Stimulated activated effector memory CD8-positive, alpha-beta T cell treated with anti-CD3 and anti-CD28 coated beads, Interleukin-12 subunit alpha, Interleukin-12 subunit beta, amount 100 ng/mL, for 72 hours (primary cell): ENCODE results near the gene UBE2A.

Source experiments
- ATAC-seq: fragments of 150-1000 bp; cut with Tn5 transposase; 2 replicates; pipeline ENCODE4 v1.10.0; 2021
- DNase-seq, 2 donors: peaks; one replicate each; pipeline ENCODE4 v3.0.0; 2021 to 2022; ENCODE audit warnings: low spot score in 2 of 2
- H3K27ac Mint-ChIP-seq: one replicate; pipeline ENCODE4 v1.8.0; 2022; ENCODE audit warnings: mild to moderate bottlenecking, mixed read lengths
- H3K36me3 Mint-ChIP-seq: one replicate; pipeline ENCODE4 v1.8.0; 2022; ENCODE audit warnings: mild to moderate bottlenecking, mixed read lengths
- H3K4me1 Mint-ChIP-seq: one replicate; pipeline ENCODE4 v1.8.0; 2022; ENCODE audit warnings: mixed read lengths
- H3K4me3 Mint-ChIP-seq: one replicate; pipeline ENCODE4 v1.8.0; 2022; ENCODE audit warnings: mild to moderate bottlenecking, mixed read lengths
- H3K9me3 Mint-ChIP-seq: one replicate; pipeline ENCODE4 v1.8.0; 2022; ENCODE audit warnings: mixed read lengths

UBE2A gene

DNA sequence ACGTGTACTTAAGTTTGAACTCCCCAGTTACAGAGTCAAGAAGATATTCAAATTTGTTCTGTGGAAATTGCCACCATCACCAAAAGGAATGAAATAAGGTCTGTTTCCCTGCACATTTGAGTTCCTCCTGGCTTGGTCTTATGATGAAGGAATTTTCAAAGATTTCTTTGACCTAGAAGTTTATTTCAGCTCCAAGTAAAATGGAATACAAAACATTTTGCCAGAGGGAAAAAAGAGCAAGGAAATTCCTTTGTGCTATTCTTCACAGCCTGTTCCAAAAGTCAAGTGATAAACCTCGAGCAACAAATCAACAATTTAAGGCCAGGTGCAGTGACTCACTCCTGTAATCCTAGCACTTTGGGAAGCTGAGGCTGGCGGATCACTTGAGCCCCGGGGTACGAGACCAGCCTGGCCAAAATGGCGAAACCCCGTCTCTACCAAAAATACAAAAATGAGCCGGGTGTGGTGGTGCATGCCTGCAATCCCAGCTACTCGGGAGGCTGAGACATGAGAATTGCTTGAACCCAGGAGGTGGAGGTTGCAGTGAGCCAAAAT is 28.4 kb downstream of the UBE2A start:
- H3K36me3 Mint-ChIP-seq = peaks cover 71% of the 10 kb centered on the region
- no peak for ATAC-seq
- H3K4me3 Mint-ChIP-seq = no peak overlapping the region
- no peak overlapping the region for H3K27ac Mint-ChIP-seq
- no peaks in the 10 kb centered on the region for H3K9me3 Mint-ChIP-seq
- no peak for DNase-seq
- peaks cover 25% of the 10 kb centered on the region for H3K4me1 Mint-ChIP-seq

DNA sequence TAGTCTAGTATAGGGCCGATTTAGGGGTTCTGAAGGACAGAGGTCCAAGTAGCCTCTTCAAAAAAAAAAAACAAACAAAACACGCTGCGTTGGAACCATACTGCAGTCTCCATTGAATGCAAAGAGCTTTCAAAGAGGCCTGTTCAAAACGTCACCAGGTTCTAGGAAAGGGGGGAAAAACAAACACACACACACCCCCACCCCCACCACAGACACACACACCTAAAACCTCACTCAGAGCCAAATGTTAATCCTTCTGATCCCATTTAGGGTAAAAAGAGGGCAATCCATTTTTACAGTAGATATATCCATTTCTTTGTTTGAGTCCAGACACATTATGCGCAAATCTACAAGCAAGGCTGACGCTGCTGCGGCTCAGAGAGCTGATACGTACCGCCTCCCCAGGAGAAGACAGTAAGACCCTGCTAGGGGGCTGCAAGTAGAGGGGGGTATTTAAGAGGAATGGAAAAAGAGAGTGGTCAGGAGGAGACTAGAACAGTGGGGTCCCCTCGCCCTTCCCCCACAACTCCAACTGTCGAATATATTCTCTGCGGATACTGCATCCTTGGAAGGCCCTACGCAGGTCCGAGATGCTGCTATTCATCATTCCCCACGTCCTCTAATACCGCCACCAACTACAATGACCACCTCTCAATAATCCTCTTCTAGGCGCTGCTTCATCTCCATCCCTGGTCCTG is 30.6 kb downstream of the UBE2A start:
- ATAC-seq (no peak), DNase-seq (no peak)
- Mint-ChIP-seq H3K9me3 (no peaks in the 10 kb centered on the region), H3K4me1 (peaks cover 25% of the 10 kb centered on the region), H3K27ac (peak overlapping the region; percentile 95), H3K4me3 (peak overlapping the region; percentile 90), H3K36me3 (peaks cover 60% of the 10 kb centered on the region)

DNA sequence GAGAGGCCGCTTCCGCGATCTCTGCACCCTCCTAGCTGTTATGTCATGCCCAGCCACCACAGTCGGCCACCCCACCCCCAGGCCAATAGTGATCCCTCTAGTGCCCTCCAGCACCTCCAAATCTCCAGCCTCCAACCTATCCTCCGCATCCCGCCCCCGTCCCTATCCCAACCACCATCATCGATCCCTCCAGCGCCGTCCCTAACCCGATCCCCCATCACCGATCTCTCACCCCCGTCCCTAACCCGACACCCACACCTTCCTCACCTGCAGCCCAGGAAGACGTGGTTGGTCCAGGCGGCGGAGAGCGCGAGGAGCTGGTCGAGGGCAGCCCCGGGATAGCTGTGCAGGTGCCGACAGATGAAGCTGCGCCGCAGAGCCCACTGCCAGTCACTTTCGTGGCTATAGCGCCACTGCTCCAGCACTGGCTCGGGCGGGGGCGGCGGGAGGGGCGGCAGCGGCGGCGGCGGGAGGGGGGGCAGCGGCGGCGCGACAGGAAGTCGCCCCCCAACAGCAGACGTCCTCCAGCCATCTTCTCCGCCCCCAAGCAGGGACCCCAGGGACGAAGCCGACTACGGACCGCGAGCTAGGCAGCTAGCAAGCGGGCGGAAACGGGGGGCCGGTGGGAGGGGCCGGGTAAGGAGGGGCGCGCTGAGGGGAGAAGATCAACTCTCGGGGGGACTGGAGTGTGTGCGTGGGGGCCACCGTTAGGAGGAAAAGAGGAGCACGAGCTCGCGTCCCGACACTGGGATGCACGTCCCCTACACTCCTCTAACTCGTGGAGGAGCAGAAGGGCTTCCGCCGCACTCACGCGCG is 31.3 kb downstream of the UBE2A start:
- peak; percentile 78 for ATAC-seq
- Mint-ChIP-seq H3K4me3 (peak overlapping the region; percentile 90), H3K4me1 (peaks cover 25% of the 10 kb centered on the region), H3K9me3 (no peaks in the 10 kb centered on the region), H3K27ac (peak overlapping the region; percentile 95), H3K36me3 (peaks cover 52% of the 10 kb centered on the region)
- DNase-seq = peak; percentile 3 to 61

DNA sequence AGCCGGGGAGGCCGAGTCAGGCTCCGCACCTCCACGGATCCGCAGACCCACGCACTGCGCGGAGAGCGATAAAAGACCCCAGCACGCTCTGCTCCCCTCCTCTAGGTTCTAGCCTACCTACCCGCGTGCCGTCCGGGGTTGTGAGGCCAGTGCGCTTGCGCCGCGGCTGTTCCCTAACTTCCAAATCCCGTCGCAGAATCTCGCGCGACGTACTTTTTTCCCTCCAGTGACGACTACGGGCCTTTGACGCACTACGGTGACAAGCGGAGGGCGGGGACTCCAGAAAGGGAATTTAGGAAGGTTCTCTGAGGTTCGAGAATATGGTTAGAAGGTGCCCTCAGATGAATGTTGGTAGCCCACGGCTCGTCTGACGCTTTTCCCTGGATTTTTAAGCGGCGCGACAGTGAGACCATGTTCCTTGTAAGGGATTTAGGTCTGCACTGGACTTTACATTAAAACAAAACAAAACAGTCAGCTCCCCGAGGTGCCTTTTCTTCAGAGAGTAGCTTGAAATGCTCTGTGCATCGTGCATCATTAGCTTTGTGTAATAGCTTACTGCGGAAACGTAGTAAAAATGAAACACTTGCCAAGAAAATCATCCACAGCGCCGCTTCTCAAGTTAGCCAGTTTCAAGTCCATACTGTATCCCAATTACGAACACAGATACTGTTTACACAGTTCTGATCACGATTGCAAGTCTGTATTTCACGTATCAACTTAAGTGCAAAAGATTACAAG is 32.1 kb downstream of the UBE2A start, which contains the start of gene NKRF:
Gene NKRF (minus strand): TSS at position 145 of the 738 bp plus-strand sequence.
- Mint-ChIP-seq H3K4me3 (peak within 1 kb of the TSS; percentile 90), H3K4me1 (peaks cover 25% of the 10 kb centered on the region), H3K9me3 (no peaks in the 10 kb centered on the region), H3K27ac (peak within 1 kb of the TSS; percentile 95), H3K36me3 (peaks cover 45% of the 10 kb centered on the region)
- ATAC-seq (peak; percentile 91), DNase-seq (peak; percentile 77 to 92)

DNA sequence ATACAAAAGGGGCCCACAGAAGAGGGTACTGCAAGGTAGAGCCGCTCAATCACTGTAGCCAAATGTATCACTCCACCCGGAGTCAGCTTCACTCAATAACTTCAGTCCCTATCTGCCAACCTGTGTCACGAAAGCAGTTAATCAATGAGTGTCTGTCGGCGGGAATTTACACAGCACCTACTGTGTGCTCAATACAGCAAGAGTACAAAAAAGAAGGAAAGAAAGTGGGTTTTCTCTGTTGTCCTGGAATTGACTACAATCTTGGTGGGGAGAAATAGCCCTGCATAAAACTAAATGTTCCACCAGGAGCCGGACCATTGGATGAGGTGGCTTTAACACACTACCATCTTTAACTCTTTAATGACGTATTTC is 32.6 kb downstream of the UBE2A start:
- peak overlapping the region; percentile 90 for H3K4me3 Mint-ChIP-seq

DNA sequence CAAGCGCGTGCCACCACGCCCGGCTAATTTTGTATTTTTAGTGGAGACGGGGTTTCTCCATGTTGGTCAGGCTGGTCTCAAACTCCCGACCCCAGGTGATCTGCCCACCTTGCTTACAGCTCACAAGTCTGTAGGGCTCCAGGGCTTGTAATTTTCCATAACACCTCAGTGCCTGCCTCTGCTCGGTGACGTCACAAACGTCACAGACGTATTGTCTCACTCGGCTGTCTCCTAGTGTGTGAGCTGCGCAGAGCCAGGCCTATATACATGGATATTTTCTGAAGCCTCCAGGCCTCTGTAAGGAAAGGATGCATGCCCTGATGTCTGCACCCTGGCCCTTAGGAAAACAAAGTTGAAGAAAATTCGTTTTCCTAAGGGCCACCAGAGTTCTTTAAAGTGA is 40.4 kb downstream of the UBE2A start:
- DNase-seq = no peak
- H3K4me1 Mint-ChIP-seq = no peaks in the 10 kb centered on the region
- no peak overlapping the region for H3K27ac Mint-ChIP-seq
- H3K9me3 Mint-ChIP-seq = no peaks in the 10 kb centered on the region
- H3K4me3 Mint-ChIP-seq = no peak overlapping the region
- ATAC-seq = no peak
- peaks cover 39% of the 10 kb centered on the region for H3K36me3 Mint-ChIP-seq

More for the DNA sequence above, 32.6 kb downstream of the UBE2A start:
- ATAC-seq = no peak
- DNase-seq = no peak
- Mint-ChIP-seq H3K36me3 (peaks cover 39% of the 10 kb centered on the region), H3K27ac (peak overlapping the region; percentile 95), H3K9me3 (no peaks in the 10 kb centered on the region), H3K4me1 (peaks cover 25% of the 10 kb centered on the region)

DNA sequence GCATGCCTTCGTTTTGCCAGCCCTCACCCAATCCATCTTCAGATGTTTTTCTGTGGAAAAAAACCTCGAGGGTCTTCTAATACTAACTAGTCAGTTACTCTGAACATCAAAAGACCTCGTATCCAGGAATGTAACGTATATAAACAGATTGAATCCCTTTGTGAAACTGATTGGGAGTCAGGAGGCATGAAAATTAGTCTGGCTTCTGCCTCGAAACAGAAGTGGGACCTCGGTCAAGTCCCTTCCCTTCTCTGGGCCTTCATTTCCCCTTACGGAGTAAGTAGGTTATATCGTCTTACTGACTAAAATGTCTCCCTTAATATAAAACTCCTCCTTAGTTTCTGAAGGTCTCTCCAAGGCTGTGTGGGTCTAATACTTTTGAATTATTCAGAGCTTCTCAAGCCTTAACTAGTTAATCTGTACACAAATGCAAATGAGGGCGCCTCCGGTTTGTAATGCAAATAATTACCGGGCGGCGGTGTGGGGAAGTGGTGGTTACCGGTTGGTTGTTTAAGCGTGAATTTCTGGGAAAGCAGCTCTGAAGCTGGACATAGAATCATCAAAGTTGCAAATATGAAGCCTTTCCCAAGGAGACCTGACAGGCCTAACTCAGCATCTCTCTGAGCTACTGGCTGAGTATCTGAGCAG is 43.3 kb downstream of the UBE2A start:
- no peaks in the 10 kb centered on the region for H3K9me3 Mint-ChIP-seq
- no peaks in the 10 kb centered on the region for H3K4me1 Mint-ChIP-seq
- peaks cover 61% of the 10 kb centered on the region for H3K36me3 Mint-ChIP-seq
- DNase-seq (no peak), ATAC-seq (no peak)
- H3K27ac Mint-ChIP-seq = no peak overlapping the region
- H3K4me3 Mint-ChIP-seq = no peak overlapping the region

DNA sequence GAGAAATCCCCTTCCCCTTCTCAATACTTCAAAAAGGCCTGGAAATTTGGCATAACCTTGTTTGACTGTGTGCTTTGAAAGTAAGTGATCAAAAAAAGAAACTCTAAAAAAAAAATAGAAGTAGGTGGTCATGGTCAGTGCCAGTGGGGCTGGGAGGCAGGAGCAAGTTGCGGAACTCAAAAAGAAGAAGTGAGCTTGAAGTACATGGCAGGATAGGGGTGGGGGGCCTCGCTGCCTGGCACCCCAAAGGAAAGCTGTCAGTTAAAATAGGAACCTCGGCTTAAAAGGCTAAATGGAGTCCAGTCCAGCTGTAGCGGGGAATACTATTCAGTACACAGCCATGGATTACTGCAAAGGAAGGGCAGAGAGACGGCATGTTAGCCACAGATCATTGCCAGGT is 44.1 kb downstream of the UBE2A start:
- DNase-seq = no peak
- Mint-ChIP-seq H3K4me3 (no peak overlapping the region), H3K27ac (no peak overlapping the region), H3K9me3 (no peaks in the 10 kb centered on the region), H3K4me1 (no peaks in the 10 kb centered on the region), H3K36me3 (peaks cover 62% of the 10 kb centered on the region)
- ATAC-seq = no peak

DNA sequence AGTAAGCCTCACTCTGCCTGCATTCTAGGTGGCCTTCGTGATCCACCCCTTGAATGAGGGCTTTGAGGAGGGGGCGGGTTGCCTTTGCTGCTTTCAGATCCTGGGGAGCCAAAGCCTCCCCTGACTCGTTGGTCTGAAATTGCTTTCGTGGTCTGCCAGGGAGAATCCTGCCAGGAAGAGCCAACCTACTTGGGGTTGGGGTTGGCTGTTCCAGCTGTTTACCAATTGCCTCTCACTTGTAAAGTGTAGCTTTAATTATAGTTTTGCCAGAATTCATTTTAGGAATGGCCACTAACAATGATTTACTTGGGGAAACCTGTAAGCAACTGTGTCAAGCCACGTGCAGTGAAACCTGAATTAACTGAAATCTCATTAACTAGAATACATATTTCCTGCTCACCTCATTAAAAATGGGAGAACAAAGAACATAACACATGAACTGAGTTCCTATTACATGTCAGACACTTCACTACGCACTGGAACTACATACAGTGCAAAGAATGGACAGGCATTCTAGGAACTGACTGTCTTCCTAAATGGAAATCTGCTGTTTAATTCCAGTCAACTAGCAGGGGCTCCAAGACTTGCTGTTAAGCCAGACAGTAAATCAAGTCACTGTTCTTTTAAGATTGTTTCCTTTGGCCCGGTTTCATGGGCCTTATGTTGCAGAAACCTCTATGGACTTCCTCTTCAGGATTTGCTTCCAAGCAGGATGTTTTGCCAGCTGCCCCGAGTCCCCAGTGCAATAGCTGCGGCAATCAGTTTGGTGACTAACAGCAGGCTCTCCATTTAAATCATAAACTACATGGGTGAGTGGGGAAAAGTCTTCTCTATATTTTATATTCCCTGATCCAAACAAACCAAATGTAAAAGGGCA is 48.2 kb downstream of the UBE2A start:
- Mint-ChIP-seq H3K4me3 (no peak overlapping the region), H3K9me3 (no peaks in the 10 kb centered on the region), H3K27ac (no peak overlapping the region), H3K36me3 (peaks cover 94% of the 10 kb centered on the region), H3K4me1 (no peaks in the 10 kb centered on the region)
- ATAC-seq (no peak), DNase-seq (no peak)

DNA sequence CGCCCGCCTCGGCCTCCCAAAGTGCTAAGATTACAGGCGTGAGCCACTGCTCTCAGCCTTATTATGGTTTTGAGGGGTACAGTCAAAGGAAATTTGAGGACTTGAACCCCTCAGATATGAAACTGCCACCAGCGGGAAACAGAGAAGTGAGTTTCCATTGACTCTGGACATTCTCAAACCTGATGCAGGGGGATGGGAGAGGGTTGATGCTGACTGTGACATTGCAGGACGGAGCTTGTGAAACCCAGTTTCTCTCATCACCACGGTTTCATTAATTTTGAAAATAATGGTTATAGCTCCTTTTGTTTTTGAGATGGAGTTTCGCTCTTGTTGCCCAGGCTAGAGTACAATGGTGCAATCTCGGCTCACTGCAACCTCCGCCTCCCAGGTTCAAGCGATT is 50.1 kb downstream of the UBE2A start:
- Mint-ChIP-seq H3K27ac (no peak overlapping the region), H3K36me3 (peaks cover 97% of the 10 kb centered on the region), H3K9me3 (no peaks in the 10 kb centered on the region), H3K4me1 (no peaks in the 10 kb centered on the region), H3K4me3 (no peak overlapping the region)
- DNase-seq = no peak
- ATAC-seq = no peak

DNA sequence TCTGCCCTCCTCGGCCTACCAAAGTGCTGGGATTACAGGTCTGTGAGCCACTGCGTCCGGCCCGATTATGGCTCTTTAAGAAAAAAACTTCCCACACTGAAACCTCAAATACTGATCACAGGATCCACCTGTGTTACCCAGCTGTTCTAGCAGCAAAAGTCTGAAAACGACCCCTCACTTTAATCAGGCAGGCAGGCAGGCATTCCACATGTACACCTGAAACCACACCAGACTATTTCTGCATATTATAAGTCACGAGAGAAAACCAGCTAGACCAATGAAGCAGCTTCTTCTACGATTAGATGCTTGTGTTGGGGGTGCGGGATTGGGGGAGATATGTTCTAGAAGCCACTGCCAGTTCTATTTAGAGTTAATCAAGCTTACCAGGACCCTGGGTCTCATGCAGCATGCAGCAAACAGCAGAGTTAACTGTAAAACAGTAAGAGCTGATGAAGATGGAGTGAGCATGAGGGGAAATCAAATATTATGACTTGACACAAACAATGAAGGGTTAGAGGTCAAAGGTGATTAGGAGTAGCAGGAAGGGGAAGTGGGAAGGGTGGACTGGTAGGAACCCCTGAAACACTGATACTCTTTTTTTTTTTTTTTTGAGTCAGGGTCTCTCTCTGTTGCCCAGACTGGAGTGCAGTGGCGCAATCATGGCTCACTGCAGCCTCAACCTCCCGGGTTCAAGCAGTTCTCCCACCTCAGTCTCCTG is 50.7 kb downstream of the UBE2A start:
- DNase-seq (no peak), ATAC-seq (no peak)
- Mint-ChIP-seq H3K4me1 (no peaks in the 10 kb centered on the region), H3K9me3 (no peaks in the 10 kb centered on the region), H3K4me3 (no peak overlapping the region), H3K27ac (peak overlapping the region; percentile 43), H3K36me3 (peaks cover 97% of the 10 kb centered on the region)

DNA sequence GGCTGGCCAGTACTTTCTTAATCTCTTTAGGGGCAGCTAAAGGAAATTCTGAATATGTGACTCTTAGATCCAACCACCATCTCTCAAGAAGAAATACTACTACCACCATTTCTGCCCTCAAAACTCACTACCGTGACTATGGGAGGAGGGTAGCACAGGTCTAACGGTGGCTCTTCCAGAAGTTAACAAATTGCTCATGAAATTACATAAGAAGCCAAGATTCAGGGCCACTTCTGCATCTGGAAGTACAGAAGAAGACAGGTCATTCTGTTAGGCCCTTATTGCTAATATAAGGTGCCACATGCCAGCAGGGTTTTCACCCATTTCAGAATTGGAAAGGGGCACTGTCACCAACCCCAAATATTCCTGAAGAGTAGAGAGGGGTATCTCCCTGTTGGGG is 51.5 kb downstream of the UBE2A start:
- H3K9me3 Mint-ChIP-seq = no peaks in the 10 kb centered on the region
- no peak for ATAC-seq

More for the DNA sequence above, 51.5 kb downstream of the UBE2A start:
- Mint-ChIP-seq H3K4me1 (no peaks in the 10 kb centered on the region), H3K4me3 (no peak overlapping the region), H3K36me3 (peaks cover 98% of the 10 kb centered on the region), H3K27ac (peak overlapping the region; percentile 12)
- DNase-seq = no peak
